HEK293 (cell line): ENCODE results near the gene PGBD5.

Experiments used
- KLF16 ChIP-seq: fragments of 450-650 bp; formaldehyde crosslinking; IDR thresholded peaks from 2 replicates; pipeline ENCODE4 v1.5.1; 2017; ENCODE audit warnings: missing biosample characterization, missing genetic modification characterization
- SALL2 ChIP-seq: fragments of 450-650 bp; formaldehyde crosslinking; IDR thresholded peaks from 2 replicates; pipeline ENCODE4 v1.5.0; 2017; ENCODE audit warnings: missing biosample characterization, mild to moderate bottlenecking, missing genetic modification characterization, borderline replicate concordance
- ZNF660 ChIP-seq: fragments of 450-650 bp; IDR thresholded peaks from 2 replicates; pipeline ENCODE4 v1.5.1; 2018; ENCODE audit warnings: missing biosample characterization, mild to moderate bottlenecking, missing genetic modification characterization
- TF ChIP-seq, protein P1 (sequence below): fragments of 450-650 bp; formaldehyde crosslinking; IDR thresholded peaks from 2 replicates; pipeline ENCODE4 v1.5.1; 2016; ENCODE audit warnings: missing biosample characterization, missing genetic modification characterization, borderline replicate concordance
- TF ChIP-seq, protein P2 (sequence below): fragments of 450-650 bp; formaldehyde crosslinking; IDR thresholded peaks from 2 replicates; pipeline ENCODE4 v1.5.1; 2016; ENCODE audit warnings: missing biosample characterization, missing genetic modification characterization, low read depth
- TF ChIP-seq, protein P3 (sequence below): fragments of 450-650 bp; formaldehyde crosslinking; IDR thresholded peaks from 2 replicates; pipeline ENCODE4 v1.5.1; 2016; ENCODE audit warnings: missing biosample characterization, missing genetic modification characterization

DNA sequence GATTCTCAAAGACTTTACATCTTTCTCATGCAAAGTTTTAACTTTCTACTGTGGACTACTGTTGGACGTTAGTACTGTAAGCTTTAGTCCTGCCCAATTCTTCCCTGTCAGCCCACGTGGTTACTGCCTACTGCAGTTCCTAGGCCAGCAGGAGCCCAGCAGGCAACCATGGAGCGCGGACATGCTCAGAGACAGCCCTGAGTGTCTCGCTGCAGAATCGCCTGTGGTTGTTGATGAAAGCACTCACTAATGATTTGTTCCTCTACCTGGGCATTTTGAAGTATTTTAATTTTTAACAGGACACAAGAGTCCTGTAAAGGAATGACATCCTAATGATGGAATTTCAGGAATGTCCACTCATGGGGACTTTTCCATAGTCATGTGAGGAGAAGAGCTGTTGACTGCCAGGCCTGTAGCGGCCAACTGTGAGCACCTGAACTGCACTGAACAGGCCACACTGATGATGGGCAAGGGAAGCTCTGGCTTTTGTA is 44.1 kb downstream of the PGBD5 start:
- no peak for TF ChIP-seq KLF16
- TF ChIP-seq, protein P1, sequence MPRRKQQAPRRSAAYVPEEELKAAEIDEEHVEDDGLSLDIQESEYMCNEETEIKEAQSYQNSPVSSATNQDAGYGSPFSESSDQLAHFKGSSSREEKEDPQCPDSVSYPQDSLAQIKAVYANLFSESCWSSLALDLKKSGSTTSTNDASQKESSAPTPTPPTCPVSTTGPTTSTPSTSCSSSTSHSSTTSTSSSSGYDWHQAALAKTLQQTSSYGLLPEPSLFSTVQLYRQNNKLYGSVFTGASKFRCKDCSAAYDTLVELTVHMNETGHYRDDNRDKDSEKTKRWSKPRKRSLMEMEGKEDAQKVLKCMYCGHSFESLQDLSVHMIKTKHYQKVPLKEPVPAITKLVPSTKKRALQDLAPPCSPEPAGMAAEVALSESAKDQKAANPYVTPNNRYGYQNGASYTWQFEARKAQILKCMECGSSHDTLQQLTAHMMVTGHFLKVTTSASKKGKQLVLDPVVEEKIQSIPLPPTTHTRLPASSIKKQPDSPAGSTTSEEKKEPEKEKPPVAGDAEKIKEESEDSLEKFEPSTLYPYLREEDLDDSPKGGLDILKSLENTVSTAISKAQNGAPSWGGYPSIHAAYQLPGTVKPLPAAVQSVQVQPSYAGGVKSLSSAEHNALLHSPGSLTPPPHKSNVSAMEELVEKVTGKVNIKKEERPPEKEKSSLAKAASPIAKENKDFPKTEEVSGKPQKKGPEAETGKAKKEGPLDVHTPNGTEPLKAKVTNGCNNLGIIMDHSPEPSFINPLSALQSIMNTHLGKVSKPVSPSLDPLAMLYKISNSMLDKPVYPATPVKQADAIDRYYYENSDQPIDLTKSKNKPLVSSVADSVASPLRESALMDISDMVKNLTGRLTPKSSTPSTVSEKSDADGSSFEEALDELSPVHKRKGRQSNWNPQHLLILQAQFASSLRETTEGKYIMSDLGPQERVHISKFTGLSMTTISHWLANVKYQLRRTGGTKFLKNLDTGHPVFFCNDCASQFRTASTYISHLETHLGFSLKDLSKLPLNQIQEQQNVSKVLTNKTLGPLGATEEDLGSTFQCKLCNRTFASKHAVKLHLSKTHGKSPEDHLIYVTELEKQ (tag by site-specific recombination): no peak
- no peak for TF ChIP-seq ZNF660 (tag by site-specific recombination)
- TF ChIP-seq, protein P2, sequence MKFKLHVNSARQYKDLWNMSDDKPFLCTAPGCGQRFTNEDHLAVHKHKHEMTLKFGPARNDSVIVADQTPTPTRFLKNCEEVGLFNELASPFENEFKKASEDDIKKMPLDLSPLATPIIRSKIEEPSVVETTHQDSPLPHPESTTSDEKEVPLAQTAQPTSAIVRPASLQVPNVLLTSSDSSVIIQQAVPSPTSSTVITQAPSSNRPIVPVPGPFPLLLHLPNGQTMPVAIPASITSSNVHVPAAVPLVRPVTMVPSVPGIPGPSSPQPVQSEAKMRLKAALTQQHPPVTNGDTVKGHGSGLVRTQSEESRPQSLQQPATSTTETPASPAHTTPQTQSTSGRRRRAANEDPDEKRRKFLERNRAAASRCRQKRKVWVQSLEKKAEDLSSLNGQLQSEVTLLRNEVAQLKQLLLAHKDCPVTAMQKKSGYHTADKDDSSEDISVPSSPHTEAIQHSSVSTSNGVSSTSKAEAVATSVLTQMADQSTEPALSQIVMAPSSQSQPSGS (tag by site-specific recombination): no peak
- TF ChIP-seq, protein P3, sequence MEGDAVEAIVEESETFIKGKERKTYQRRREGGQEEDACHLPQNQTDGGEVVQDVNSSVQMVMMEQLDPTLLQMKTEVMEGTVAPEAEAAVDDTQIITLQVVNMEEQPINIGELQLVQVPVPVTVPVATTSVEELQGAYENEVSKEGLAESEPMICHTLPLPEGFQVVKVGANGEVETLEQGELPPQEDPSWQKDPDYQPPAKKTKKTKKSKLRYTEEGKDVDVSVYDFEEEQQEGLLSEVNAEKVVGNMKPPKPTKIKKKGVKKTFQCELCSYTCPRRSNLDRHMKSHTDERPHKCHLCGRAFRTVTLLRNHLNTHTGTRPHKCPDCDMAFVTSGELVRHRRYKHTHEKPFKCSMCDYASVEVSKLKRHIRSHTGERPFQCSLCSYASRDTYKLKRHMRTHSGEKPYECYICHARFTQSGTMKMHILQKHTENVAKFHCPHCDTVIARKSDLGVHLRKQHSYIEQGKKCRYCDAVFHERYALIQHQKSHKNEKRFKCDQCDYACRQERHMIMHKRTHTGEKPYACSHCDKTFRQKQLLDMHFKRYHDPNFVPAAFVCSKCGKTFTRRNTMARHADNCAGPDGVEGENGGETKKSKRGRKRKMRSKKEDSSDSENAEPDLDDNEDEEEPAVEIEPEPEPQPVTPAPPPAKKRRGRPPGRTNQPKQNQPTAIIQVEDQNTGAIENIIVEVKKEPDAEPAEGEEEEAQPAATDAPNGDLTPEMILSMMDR (tag by site-specific recombination): no peak
- no peak for TF ChIP-seq SALL2
